ENCODE measurements around the gene TMEM171. TPM values are rescaled to one million over a fixed set of nuclear protein-coding genes. Genes with fewer than 3 reads are reported as not detected.

The TMEM171 gene
- total RNA-seq, 1 donor from 2014 or later: 0.45 TPM

DNA sequence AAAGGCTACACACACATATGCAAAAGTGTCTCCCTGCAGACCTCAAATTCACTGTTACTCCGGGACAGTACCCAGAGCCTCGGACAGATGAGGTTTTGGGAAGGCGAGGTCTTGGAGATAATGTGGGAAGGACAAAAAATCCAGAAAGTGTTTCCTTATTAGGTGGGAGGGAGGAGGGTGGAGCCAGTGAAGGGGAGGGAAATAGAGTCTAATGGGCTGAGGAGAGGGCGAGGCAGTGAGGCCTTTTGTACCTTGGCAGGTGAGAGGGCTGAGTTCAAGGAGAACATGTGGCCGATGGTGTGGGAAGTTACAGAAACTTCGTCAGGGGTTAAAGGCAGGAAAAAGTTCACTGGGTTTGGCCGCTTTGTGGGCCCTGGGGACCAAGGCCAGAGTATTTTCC is 30.5 kb downstream of the TMEM171 start:
- H4K20me1 ChIP-seq (ENCODE audit: insufficient read depth, low read length): no peaks in the 10 kb centered on the region
- peaks cover 6% of the 10 kb centered on the region for H3K4me1 Mint-ChIP-seq (ENCODE audit: low read depth, unreplicated experiment)
- DNase-seq (ENCODE audit: low read depth) (no peak), FAIRE-seq (no peak)
- H3K36me3 Mint-ChIP-seq (ENCODE audit: low read depth, unreplicated experiment): peaks cover 2% of the 10 kb centered on the region
- no peak overlapping the region for H2AFZ ChIP-seq (ENCODE audit: low read depth, low read length)
- H3K27ac ChIP-seq (ENCODE audit: low read depth, low read length): no peak overlapping the region
- no peaks in the 10 kb centered on the region for H3K36me3 ChIP-seq (ENCODE audit: insufficient read depth, low read length)
- peaks cover 32% of the 10 kb centered on the region for H3K27me3 Mint-ChIP-seq (ENCODE audit: low read depth, unreplicated experiment)
- no peak overlapping the region for H3K27ac Mint-ChIP-seq (ENCODE audit: unreplicated experiment)
- TF ChIP-seq EZH2 (IDR thresholded peaks at IDR 0.05; ENCODE audit: insufficient read depth, low read length): no peak
- TF ChIP-seq, protein P1, sequence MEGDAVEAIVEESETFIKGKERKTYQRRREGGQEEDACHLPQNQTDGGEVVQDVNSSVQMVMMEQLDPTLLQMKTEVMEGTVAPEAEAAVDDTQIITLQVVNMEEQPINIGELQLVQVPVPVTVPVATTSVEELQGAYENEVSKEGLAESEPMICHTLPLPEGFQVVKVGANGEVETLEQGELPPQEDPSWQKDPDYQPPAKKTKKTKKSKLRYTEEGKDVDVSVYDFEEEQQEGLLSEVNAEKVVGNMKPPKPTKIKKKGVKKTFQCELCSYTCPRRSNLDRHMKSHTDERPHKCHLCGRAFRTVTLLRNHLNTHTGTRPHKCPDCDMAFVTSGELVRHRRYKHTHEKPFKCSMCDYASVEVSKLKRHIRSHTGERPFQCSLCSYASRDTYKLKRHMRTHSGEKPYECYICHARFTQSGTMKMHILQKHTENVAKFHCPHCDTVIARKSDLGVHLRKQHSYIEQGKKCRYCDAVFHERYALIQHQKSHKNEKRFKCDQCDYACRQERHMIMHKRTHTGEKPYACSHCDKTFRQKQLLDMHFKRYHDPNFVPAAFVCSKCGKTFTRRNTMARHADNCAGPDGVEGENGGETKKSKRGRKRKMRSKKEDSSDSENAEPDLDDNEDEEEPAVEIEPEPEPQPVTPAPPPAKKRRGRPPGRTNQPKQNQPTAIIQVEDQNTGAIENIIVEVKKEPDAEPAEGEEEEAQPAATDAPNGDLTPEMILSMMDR (IDR thresholded peaks at IDR 0.05; ENCODE audit: insufficient read depth, low read depth, low read length): no peak
- H3K9me3 Mint-ChIP-seq (ENCODE audit: unreplicated experiment): no peaks in the 10 kb centered on the region
- H3K9me3 ChIP-seq (ENCODE audit: insufficient read depth, low read depth, low read length): no peaks in the 10 kb centered on the region
- H3K4me2 ChIP-seq (ENCODE audit: low read length): no peak overlapping the region
- H3K9ac ChIP-seq (ENCODE audit: low read length): no peak overlapping the region
- H3K4me3 ChIP-seq (ENCODE audit: insufficient read depth, low read depth, low read length): no peak overlapping the region
- H3K79me2 ChIP-seq (ENCODE audit: insufficient read depth, low read length): no peaks in the 10 kb centered on the region
- H3K4me1 ChIP-seq (ENCODE audit: insufficient read depth, low read length): no peaks in the 10 kb centered on the region
- peaks cover 2% of the 10 kb centered on the region for H3K27me3 ChIP-seq (ENCODE audit: insufficient read depth, low read length)
- H3K4me3 Mint-ChIP-seq (ENCODE audit: unreplicated experiment): no peak overlapping the region

GRCh38 chr5:73151766-73152410 is 31.5 kb downstream of the TMEM171 start:
- no peak overlapping the region for H3K4me2 ChIP-seq (ENCODE audit: low read length)
- no peak overlapping the region for H3K4me3 ChIP-seq (ENCODE audit: insufficient read depth, low read depth, low read length)
- H3K36me3 ChIP-seq (ENCODE audit: insufficient read depth, low read length): no peaks in the 10 kb centered on the region
- Mint-ChIP-seq H3K4me3 (ENCODE audit: unreplicated experiment) (no peak overlapping the region), H3K9me3 (ENCODE audit: unreplicated experiment) (no peaks in the 10 kb centered on the region), H3K27me3 (ENCODE audit: low read depth, unreplicated experiment) (peaks cover 29% of the 10 kb centered on the region), H3K4me1 (ENCODE audit: low read depth, unreplicated experiment) (peaks cover 6% of the 10 kb centered on the region), H3K36me3 (ENCODE audit: low read depth, unreplicated experiment) (peaks cover 2% of the 10 kb centered on the region), H3K27ac (ENCODE audit: unreplicated experiment) (no peak overlapping the region)
- TF ChIP-seq EZH2 (IDR thresholded peaks at IDR 0.05; ENCODE audit: insufficient read depth, low read length): no peak
- TF ChIP-seq, protein P1 (IDR thresholded peaks at IDR 0.05; ENCODE audit: insufficient read depth, low read depth, low read length): no peak
- no peaks in the 10 kb centered on the region for H3K4me1 ChIP-seq (ENCODE audit: insufficient read depth, low read length)
- H3K79me2 ChIP-seq (ENCODE audit: insufficient read depth, low read length): no peaks in the 10 kb centered on the region
- no peak overlapping the region for H3K9ac ChIP-seq (ENCODE audit: low read length)
- FAIRE-seq: no peak
- H3K9me3 ChIP-seq (ENCODE audit: insufficient read depth, low read depth, low read length): no peaks in the 10 kb centered on the region
- no peak overlapping the region for H2AFZ ChIP-seq (ENCODE audit: low read depth, low read length)
- H3K27ac ChIP-seq (ENCODE audit: low read depth, low read length): no peak overlapping the region
- DNase-seq (ENCODE audit: low read depth): no peak
- H4K20me1 ChIP-seq (ENCODE audit: insufficient read depth, low read length): no peaks in the 10 kb centered on the region
- no peaks in the 10 kb centered on the region for H3K27me3 ChIP-seq (ENCODE audit: insufficient read depth, low read length)
